ENCODE results near the gene RAB30. TPM values are rescaled to one million over a fixed set of nuclear protein-coding genes. Genes with fewer than 3 reads are reported as not detected.
"Not testable (repeated sequence)": the region's sequence is repeated elsewhere in the genome, so short reads cannot be mapped to it uniquely, and the experiment has no call there.

The RAB30 gene
- polyA plus RNA-seq, 1 donor from 2014 or later, result 36.4 TPM

GRCh38 chr11:83011333-83012167 lies 60.1 kb downstream of the RAB30 start:
- Histone ChIP-seq H3K9me2 (ENCODE audit: insufficient read depth, low read length) (no peaks in the 10 kb centered on the region), H2AFZ (ENCODE audit: low read depth, low read length) (no peak overlapping the region), H3K9me3 (ENCODE audit: low read length) (no peaks in the 10 kb centered on the region), H3K4me3 (ENCODE audit: low read length) (no peak overlapping the region), H3K79me2 (replicated peaks; ENCODE audit: insufficient read depth, low read length) (no peaks in the 10 kb centered on the region), H3K4me2 (ENCODE audit: low read length) (no peak overlapping the region), H3K9ac (ENCODE audit: low read length) (no peak overlapping the region), H3K36me3 (ENCODE audit: insufficient read depth, low read length) (no peaks in the 10 kb centered on the region), H3K27ac (ENCODE audit: low read length) (no peak overlapping the region), H3K27me3 (ENCODE audit: insufficient read depth, low read depth, low read length) (no peaks in the 10 kb centered on the region), H3F3A (ENCODE audit: insufficient read depth, low read length, poor library complexity, severe bottlenecking) (no peaks in the 10 kb centered on the region), H4K20me1 (ENCODE audit: insufficient read depth) (no peaks in the 10 kb centered on the region)
- TF ChIP-seq MXI1 (conservative IDR thresholded peaks at IDR 0.05; ENCODE audit: poor library complexity, severe bottlenecking), result no peak
- no peak for TF ChIP-seq EZH2 (IDR thresholded peaks at IDR 0.05; ENCODE audit: borderline replicate concordance, insufficient read depth, low read length, poor library complexity, severe bottlenecking)
- TF ChIP-seq REST (IDR thresholded peaks at IDR 0.05; ENCODE audit: borderline replicate concordance), result no peak
- no peak for TF ChIP-seq TAF1 (IDR thresholded peaks at IDR 0.05; ENCODE audit: low read depth)
- TF ChIP-seq CTCF (IDR thresholded peaks at IDR 0.05; ENCODE audit: poor library complexity, severe bottlenecking), result no peak
- TF ChIP-seq EP300 (conservative IDR thresholded peaks at IDR 0.05; ENCODE audit: poor library complexity, severe bottlenecking), result no peak
- no peak for TF ChIP-seq RAD21 (conservative IDR thresholded peaks at IDR 0.05)
- no peak for TF ChIP-seq SMC3 (conservative IDR thresholded peaks at IDR 0.05; ENCODE audit: poor library complexity)
- TF ChIP-seq POLR2AphosphoS5 (IDR thresholded peaks at IDR 0.05), result no peak

GRCh38 chr11:83009999-83010398 lies 61.7 kb downstream of the RAB30 start:
- Histone ChIP-seq H3K9ac (ENCODE audit: low read length) (no peak overlapping the region), H3K27me3 (ENCODE audit: insufficient read depth, low read depth, low read length) (no peaks in the 10 kb centered on the region), H3K4me3 (ENCODE audit: low read length) (no peak overlapping the region), H3K79me2 (replicated peaks; ENCODE audit: insufficient read depth, low read length) (peaks cover 4% of the 10 kb centered on the region), H3K36me3 (ENCODE audit: insufficient read depth, low read length) (no peaks in the 10 kb centered on the region), H3K27ac (ENCODE audit: low read length) (no peak overlapping the region), H3K9me2 (ENCODE audit: insufficient read depth, low read length) (no peaks in the 10 kb centered on the region), H3F3A (ENCODE audit: insufficient read depth, low read length, poor library complexity, severe bottlenecking) (no peaks in the 10 kb centered on the region), H3K4me2 (ENCODE audit: low read length) (no peak overlapping the region), H2AFZ (ENCODE audit: low read depth, low read length) (no peak overlapping the region), H3K9me3 (ENCODE audit: low read length) (no peaks in the 10 kb centered on the region), H4K20me1 (ENCODE audit: insufficient read depth) (no peaks in the 10 kb centered on the region)
- TF ChIP-seq EZH2 (IDR thresholded peaks at IDR 0.05; ENCODE audit: borderline replicate concordance, insufficient read depth, low read length, poor library complexity, severe bottlenecking) (no peak), SMC3 (conservative IDR thresholded peaks at IDR 0.05; ENCODE audit: poor library complexity) (no peak), CTCF (IDR thresholded peaks at IDR 0.05; ENCODE audit: poor library complexity, severe bottlenecking) (no peak), TAF1 (IDR thresholded peaks at IDR 0.05; ENCODE audit: low read depth) (no peak), REST (IDR thresholded peaks at IDR 0.05; ENCODE audit: borderline replicate concordance) (no peak), RAD21 (conservative IDR thresholded peaks at IDR 0.05) (no peak), EP300 (conservative IDR thresholded peaks at IDR 0.05; ENCODE audit: poor library complexity, severe bottlenecking) (no peak), MXI1 (conservative IDR thresholded peaks at IDR 0.05; ENCODE audit: poor library complexity, severe bottlenecking) (no peak), POLR2AphosphoS5 (IDR thresholded peaks at IDR 0.05) (no peak)

GRCh38 chr11:83009136-83009535 lies 62.6 kb downstream of the RAB30 start:
- not testable (repeated sequence) for H3K79me2 ChIP-seq (replicated peaks; ENCODE audit: insufficient read depth, low read length); H3K27me3 ChIP-seq (ENCODE audit: insufficient read depth, low read depth, low read length); H4K20me1 ChIP-seq (ENCODE audit: insufficient read depth); H2AFZ ChIP-seq (ENCODE audit: low read depth, low read length); H3K4me3 ChIP-seq (ENCODE audit: low read length); H3K36me3 ChIP-seq (ENCODE audit: insufficient read depth, low read length); H3K9ac ChIP-seq (ENCODE audit: low read length); H3F3A ChIP-seq (ENCODE audit: insufficient read depth, low read length, poor library complexity, severe bottlenecking); H3K4me2 ChIP-seq (ENCODE audit: low read length); H3K27ac ChIP-seq (ENCODE audit: low read length); H3K9me2 ChIP-seq (ENCODE audit: insufficient read depth, low read length); H3K9me3 ChIP-seq (ENCODE audit: low read length)
